LNCAP (cell line): ENCODE results near the gene PIK3CB.

Experiments used
- TF ChIP-seq, protein P1 (sequence below): fragments of 450-650 bp; IDR thresholded peaks from 2 replicates; pipeline ENCODE4 v1.5.1; 2017; ENCODE audit warnings: mild to moderate bottlenecking

PIK3CB gene

DNA sequence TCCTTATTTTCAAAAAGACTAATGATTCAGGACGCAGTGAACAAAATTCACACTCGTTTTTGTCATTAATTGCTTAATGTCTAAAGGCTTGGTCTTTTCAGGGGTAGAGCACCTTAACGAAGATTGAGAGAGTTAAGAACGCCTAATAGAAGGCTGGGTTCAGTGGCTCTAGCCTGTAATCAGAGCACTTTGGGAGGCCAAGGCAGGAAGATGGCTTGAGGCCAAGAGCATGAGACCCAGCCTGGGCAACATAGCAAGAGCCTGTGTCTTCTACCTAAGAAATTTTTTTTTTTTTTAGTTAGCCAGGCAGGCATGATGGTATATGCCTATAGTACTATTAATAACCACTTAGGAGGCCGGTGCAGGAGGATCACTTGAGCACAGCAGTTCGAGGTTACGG lies 7.5 kb downstream of the PIK3CB start:
- TF ChIP-seq, protein P1, sequence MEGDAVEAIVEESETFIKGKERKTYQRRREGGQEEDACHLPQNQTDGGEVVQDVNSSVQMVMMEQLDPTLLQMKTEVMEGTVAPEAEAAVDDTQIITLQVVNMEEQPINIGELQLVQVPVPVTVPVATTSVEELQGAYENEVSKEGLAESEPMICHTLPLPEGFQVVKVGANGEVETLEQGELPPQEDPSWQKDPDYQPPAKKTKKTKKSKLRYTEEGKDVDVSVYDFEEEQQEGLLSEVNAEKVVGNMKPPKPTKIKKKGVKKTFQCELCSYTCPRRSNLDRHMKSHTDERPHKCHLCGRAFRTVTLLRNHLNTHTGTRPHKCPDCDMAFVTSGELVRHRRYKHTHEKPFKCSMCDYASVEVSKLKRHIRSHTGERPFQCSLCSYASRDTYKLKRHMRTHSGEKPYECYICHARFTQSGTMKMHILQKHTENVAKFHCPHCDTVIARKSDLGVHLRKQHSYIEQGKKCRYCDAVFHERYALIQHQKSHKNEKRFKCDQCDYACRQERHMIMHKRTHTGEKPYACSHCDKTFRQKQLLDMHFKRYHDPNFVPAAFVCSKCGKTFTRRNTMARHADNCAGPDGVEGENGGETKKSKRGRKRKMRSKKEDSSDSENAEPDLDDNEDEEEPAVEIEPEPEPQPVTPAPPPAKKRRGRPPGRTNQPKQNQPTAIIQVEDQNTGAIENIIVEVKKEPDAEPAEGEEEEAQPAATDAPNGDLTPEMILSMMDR: no peak

DNA sequence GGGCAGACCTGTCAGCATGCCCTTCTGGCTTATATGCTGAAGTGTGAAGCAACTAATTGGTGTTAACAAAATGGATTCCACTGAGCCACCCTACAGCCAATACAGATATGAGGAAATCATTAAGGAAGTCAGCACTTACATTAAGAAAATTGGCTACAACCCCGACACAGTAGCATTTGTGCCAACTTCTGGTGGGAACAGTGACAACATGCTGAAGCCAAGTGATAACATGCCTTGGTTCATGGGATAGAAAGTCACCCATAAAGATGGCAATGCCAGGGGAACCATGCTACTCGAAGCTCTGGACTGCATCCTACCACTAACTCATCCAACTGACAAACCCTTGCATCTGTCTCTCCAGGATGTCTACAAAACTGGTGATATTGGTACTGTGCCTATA lies 9.4 kb downstream of the PIK3CB start:
- TF ChIP-seq, protein P1: no peak

DNA sequence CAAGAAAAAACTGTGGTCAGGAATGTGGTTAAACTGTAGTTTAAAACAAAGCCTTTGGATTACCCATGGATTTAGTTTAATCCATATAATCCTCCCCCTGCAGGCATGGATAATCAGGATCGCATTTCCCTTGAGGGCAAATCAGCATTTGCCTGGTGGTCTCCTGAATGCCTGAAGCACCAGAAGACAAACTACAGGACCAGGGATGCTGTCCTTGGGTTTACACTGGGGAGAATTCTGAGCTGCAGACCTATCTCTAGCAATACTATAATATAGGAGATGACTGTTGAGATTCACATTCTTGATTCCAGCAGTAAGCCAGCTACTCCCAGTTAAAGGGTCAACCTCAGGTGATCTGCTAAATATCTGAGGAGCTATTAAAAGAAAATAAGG lies 10.6 kb downstream of the PIK3CB start:
- TF ChIP-seq, protein P1: no peak

DNA sequence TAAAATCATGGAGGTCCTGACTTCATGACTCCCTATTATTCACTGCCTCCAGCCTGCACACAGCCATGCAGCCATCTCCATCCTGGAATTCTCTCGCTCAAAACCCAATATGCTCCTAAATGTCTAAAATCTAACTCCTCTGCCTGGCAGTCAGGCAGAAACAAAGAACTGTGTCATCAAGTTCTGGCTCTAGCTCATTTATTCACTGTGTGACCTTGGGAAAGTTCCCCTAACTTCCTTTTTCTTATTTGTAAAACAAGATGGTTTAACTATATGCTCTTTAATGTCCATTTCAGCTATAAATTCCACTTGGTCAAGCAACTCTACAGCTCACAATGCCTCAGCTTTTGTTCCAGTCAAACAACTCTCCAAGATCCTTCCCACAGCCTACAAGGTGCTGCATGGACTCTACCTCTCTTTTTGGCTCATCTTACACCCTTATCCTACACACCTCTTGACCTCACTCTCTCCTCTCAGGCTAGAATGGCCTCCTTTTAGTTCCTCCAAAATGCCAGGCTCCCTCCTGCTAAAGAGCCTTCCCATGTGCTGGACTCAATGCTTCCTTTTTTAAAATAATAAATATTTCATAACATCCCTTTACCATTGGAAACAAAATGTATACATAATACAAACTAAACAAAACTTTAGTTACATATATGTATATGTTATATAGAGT lies 16.4 kb downstream of the PIK3CB start:
- TF ChIP-seq, protein P1: no peak

DNA sequence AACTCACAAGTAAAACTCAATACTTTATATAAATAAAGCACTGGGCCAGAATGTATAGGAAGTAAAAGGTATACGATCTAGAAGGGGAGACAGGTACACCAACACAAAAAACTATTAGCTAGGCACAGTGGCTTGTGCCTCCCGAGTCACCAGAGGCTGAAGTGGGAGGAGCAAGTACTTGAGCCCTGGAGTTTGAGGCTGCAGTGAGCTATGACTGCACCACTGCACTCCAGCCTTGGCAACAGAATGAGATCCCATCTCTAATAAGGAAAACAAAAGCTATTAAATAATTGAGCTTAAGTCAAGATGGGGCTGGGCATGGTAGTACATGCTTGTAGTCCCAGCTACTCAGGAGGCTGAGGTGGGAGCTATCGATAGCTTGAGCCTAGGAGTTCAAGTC lies 17.0 kb downstream of the PIK3CB start:
- TF ChIP-seq, protein P1: no peak

DNA sequence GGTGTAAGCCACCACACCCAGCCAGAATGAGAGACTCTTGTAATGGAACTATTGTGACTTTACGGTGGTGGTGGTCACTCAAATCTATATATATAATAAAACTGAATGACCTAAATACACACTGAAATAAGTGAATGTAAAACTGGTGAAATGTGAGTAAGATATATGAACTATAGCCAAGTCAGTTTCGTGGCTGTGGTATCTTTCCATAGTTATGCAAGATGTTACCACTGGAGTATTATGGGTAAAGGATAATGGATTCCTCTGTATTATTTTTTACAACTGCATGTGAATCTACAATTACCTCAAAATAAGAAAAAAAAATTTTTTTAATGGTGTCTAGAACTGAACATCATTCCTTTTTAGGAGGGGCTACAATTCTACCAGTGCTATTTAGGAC lies 21.9 kb downstream of the PIK3CB start:
- TF ChIP-seq, protein P1: no peak

DNA sequence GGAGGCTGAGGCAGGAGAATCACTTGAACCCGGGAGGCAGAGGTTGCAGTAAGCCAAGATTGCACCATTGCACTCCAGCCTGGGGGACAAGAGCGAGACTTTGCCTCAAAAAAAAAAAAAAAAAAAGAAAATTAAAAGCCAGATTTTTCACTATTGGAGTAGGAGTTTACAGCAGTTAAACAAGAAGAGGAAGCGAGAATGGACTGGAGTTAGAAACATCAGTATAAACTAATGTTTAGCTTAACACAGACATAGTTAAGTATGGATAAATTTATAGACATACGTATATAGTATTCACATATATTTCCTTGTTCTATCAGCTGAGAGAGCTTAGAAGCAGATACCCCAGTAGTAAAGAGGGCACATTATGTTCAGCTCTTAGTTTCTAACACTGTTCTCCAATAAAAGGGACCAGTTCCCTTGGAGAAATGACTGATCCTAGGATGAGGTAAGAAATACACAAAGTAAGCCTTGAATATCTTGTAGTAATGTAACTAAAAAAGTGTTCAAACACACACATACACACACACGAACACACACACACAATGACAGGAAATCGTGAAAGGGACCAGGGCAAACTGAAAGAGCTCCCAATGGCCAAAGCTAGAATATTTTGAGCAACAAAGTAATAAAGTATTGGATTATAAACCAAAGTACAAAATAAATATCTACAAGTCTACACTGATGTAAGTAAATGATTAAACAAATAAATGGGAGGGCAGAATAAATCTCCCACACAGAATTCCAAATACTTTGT lies 25.1 kb downstream of the PIK3CB start:
- TF ChIP-seq, protein P1: no peak
